22Rv1 (cell line): ENCODE results near the gene WFDC11.

Experiments used
- CTCF ChIP-seq: fragments of 450-650 bp; IDR thresholded peaks from 2 replicates; pipeline ENCODE4 v1.5.1; 2017; ENCODE audit warnings: mild to moderate bottlenecking
- ZFX ChIP-seq: fragments of 450-650 bp; IDR thresholded peaks from 2 replicates; pipeline ENCODE4 v1.6.1; 2017; ENCODE audit warnings: antibody characterized with exemption, borderline replicate concordance

- TF ChIP-seq CTCF (no peak), ZFX (no peak)
These were observed 43.5 kb downstream of the WFDC11 start for GRCh38 chr20:45626540-45626939.
